HEK293 (cell line): ENCODE measurements around the gene WDR64.

Source experiments
- CTCF ChIP-seq: fragments of 450-650 bp; formaldehyde crosslinking; IDR thresholded peaks from 2 replicates; pipeline ENCODE4 v1.5.1; 2016; ENCODE audit warnings: missing biosample characterization, missing genetic modification characterization
- GLI4 ChIP-seq: fragments of 450-650 bp; formaldehyde crosslinking; IDR thresholded peaks from 2 replicates; pipeline ENCODE4 v1.5.1; 2016; ENCODE audit warnings: missing biosample characterization, missing genetic modification characterization
- PRDM2 ChIP-seq: fragments of 450-650 bp; formaldehyde crosslinking; IDR thresholded peaks from 2 replicates; pipeline ENCODE4 v1.5.1; 2016; ENCODE audit warnings: missing biosample characterization, missing genetic modification characterization, borderline replicate concordance
- SP3 ChIP-seq: fragments of 450-650 bp; formaldehyde crosslinking; IDR thresholded peaks from 2 replicates; pipeline ENCODE4 v1.5.1; 2016; ENCODE audit warnings: missing biosample characterization, missing genetic modification characterization
- YY1 ChIP-seq: fragments of 450-650 bp; formaldehyde crosslinking; IDR thresholded peaks from 2 replicates; pipeline ENCODE4 v1.5.1; 2018; ENCODE audit warnings: missing biosample characterization, missing genetic modification characterization
- ZNF121 ChIP-seq: fragments of 450-650 bp; formaldehyde crosslinking; IDR thresholded peaks from 2 replicates; pipeline ENCODE4 v1.5.1; 2016; ENCODE audit warnings: missing biosample characterization, missing genetic modification characterization
- ZNF292 ChIP-seq: fragments of 450-650 bp; formaldehyde crosslinking; IDR thresholded peaks from 2 replicates; pipeline ENCODE4 v1.5.1; 2016; ENCODE audit warnings: low read depth, missing biosample characterization, missing genetic modification characterization, borderline replicate concordance
- ZNF707 ChIP-seq: fragments of 450-650 bp; formaldehyde crosslinking; IDR thresholded peaks from 2 replicates; pipeline ENCODE4 v1.5.1; 2016; ENCODE audit warnings: missing biosample characterization, missing genetic modification characterization
- ZSCAN5A ChIP-seq: fragments of 450-650 bp; formaldehyde crosslinking; IDR thresholded peaks from 2 replicates; pipeline ENCODE4 v1.5.1; 2016; ENCODE audit warnings: missing biosample characterization, missing genetic modification characterization
- TF ChIP-seq, protein P1 (sequence below): fragments of 450-650 bp; formaldehyde crosslinking; IDR thresholded peaks from 2 replicates; pipeline ENCODE4 v1.5.1; 2016; ENCODE audit warnings: missing biosample characterization, missing genetic modification characterization
- TF ChIP-seq, protein P2 (sequence below): fragments of 450-650 bp; formaldehyde crosslinking; optimal IDR thresholded peaks from 2 replicates; pipeline ENCODE3; 2016; ENCODE audit warnings: missing biosample characterization, mild to moderate bottlenecking, missing genetic modification characterization

- TF ChIP-seq CTCF (tag by site-specific recombination) (no peak), SP3 (tag by site-specific recombination) (no peak), PRDM2 (tag by site-specific recombination) (no peak), ZSCAN5A (tag by site-specific recombination) (no peak), ZNF292 (tag by site-specific recombination) (no peak), ZNF707 (tag by site-specific recombination) (no peak), GLI4 (tag by site-specific recombination) (no peak), YY1 (tag by site-specific recombination) (no peak), ZNF121 (tag by site-specific recombination) (no peak)
- TF ChIP-seq, protein P1, sequence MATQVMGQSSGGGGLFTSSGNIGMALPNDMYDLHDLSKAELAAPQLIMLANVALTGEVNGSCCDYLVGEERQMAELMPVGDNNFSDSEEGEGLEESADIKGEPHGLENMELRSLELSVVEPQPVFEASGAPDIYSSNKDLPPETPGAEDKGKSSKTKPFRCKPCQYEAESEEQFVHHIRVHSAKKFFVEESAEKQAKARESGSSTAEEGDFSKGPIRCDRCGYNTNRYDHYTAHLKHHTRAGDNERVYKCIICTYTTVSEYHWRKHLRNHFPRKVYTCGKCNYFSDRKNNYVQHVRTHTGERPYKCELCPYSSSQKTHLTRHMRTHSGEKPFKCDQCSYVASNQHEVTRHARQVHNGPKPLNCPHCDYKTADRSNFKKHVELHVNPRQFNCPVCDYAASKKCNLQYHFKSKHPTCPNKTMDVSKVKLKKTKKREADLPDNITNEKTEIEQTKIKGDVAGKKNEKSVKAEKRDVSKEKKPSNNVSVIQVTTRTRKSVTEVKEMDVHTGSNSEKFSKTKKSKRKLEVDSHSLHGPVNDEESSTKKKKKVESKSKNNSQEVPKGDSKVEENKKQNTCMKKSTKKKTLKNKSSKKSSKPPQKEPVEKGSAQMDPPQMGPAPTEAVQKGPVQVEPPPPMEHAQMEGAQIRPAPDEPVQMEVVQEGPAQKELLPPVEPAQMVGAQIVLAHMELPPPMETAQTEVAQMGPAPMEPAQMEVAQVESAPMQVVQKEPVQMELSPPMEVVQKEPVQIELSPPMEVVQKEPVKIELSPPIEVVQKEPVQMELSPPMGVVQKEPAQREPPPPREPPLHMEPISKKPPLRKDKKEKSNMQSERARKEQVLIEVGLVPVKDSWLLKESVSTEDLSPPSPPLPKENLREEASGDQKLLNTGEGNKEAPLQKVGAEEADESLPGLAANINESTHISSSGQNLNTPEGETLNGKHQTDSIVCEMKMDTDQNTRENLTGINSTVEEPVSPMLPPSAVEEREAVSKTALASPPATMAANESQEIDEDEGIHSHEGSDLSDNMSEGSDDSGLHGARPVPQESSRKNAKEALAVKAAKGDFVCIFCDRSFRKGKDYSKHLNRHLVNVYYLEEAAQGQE (tag by site-specific recombination) = no peak
- TF ChIP-seq, protein P2, sequence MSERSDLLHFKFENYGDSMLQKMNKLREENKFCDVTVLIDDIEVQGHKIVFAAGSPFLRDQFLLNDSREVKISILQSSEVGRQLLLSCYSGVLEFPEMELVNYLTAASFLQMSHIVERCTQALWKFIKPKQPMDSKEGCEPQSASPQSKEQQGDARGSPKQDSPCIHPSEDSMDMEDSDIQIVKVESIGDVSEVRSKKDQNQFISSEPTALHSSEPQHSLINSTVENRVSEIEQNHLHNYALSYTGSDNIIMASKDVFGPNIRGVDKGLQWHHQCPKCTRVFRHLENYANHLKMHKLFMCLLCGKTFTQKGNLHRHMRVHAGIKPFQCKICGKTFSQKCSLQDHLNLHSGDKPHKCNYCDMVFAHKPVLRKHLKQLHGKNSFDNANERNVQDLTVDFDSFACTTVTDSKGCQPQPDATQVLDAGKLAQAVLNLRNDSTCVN = no peak
Observed at GRCh38 chr1:241714321-241715218, 62.5 kb downstream of the WDR64 start.
